GM12872 (cell line): Measurements from ENCODE around the gene HTRA1.

Experiments used
- TF ChIP-seq, protein P1 (sequence below): IDR thresholded peaks from 3 replicates; pipeline ENCODE4 v1.5.1; 2011; ENCODE audit warnings: low read depth, mild to moderate bottlenecking, low read length, moderate library complexity; ENCODE audit not compliant: insufficient read depth

HTRA1 gene

GRCh38 chr10:122468307-122468925, 7.1 kb downstream of the HTRA1 start:
- TF ChIP-seq, protein P1, sequence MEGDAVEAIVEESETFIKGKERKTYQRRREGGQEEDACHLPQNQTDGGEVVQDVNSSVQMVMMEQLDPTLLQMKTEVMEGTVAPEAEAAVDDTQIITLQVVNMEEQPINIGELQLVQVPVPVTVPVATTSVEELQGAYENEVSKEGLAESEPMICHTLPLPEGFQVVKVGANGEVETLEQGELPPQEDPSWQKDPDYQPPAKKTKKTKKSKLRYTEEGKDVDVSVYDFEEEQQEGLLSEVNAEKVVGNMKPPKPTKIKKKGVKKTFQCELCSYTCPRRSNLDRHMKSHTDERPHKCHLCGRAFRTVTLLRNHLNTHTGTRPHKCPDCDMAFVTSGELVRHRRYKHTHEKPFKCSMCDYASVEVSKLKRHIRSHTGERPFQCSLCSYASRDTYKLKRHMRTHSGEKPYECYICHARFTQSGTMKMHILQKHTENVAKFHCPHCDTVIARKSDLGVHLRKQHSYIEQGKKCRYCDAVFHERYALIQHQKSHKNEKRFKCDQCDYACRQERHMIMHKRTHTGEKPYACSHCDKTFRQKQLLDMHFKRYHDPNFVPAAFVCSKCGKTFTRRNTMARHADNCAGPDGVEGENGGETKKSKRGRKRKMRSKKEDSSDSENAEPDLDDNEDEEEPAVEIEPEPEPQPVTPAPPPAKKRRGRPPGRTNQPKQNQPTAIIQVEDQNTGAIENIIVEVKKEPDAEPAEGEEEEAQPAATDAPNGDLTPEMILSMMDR: no peak

DNA sequence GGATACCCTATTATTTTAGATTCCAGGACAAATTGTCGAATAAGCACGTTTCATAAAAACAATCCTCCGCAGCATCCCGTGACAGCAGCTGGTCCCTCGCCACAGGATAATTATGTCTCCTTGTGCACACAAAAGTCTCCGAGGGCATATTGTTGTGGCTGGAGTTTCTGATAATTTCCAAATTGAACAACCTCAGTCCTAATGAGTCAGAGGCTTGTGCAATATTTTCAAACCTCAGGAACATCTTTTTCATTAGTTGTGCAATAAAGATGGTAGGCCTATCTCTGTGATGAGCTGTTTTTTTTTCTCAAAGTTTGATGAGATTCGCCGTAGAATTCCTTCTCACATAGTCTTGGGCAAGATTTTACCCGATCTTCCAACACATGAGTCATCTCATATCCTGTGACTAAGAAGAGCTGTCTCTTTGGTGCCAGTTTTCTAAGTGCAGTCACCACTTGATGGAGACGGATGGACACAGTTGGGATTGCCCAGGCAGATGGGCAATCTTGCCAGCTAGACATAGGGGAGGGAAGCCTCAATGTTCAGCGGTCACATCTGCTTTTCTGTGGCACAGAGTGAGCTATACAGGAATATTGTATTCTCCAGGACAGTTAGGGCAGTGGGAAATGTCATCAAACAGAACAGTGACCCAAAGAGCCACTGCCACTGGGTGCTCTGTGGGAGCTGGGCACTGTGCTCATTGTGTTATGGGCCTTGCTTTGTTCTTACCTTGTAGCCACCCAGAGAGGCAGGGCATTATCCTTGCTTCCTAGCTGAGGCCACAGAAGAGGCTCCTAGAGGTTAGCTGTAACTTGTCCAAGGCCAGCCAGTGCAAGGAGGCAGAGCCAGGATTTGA, 7.8 kb downstream of the HTRA1 start:
- TF ChIP-seq, protein P1: no peak

DNA sequence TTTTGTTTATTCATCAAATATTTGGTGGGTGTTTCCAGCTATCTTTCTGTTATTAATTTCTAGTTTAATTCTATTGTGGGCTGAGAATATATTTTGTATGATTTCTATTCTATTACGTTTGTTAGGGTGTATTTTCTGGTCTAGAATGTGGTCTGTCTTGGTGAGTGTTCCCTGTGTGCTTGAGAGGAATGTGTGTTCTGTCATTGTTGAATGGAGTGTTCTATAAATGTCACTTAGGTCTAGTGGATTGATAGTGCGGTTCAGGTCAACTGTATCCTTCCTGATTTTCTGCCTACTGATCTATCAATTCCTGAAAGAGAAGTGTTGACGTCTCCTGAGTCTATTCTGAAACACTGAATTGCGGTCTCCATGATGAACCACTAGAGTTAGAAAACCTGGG, 8.5 kb downstream of the HTRA1 start:
- TF ChIP-seq, protein P1: no peak

DNA sequence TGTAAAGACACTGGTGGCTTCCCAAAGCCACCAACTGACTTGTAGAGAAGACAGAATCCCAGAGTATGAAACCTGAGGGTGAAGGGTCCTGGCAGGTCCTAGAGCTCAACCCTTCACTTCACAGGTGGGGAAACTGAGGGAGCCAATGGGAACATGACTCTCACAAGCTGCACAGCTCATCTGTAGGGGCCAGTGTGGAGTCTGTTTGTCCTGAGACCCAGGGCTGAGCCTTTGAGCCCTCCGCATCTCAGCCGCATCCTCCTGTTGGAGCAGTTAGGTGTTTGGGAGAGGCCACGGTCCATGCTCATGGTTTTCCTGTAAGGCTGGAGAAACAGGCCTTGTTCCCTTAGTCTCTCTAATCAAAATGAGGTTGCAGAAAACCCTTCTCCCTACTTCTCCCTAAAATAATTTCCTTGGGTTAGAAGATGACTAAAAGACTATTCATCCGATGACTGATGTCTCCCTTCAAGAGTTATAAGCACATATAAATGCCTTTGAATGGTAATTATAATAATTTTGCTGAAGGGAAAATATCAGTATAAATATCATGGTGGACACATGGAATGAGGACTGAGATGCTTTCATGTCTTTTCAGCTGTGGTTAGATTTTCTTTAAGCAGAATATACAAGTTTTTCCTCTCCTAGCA, 10.3 kb downstream of the HTRA1 start:
- TF ChIP-seq, protein P1: no peak

- TF ChIP-seq, protein P1: no peak
Observed at GRCh38 chr10:122473116-122473515, 11.8 kb downstream of the HTRA1 start.

- TF ChIP-seq, protein P1: no peak
Observed at GRCh38 chr10:122474131-122474818, 12.9 kb downstream of the HTRA1 start.

GRCh38 chr10:122475100-122475499, 13.7 kb downstream of the HTRA1 start:
- TF ChIP-seq, protein P1: no peak
